GM12891 (cell line): ENCODE results near the gene OR10D3. TPM values are rescaled to one million over a fixed set of nuclear protein-coding genes. Genes with fewer than 3 reads are reported as not detected.
"Not testable (repeated sequence)": the region's sequence is repeated elsewhere in the genome, so short reads cannot be mapped to it uniquely, and the experiment has no call there.

ENCODE experiments used
- DNase-seq: peaks from one replicate; pipeline ENCODE4 v3.0.0; 2011; ENCODE audit warnings: low spot score; ENCODE audit not compliant: insufficient read length
- FAIRE-seq: peaks from 2 replicates; lab custom pipeline; 2011; peaks lifted over from hg19 to GRCh38; lab: Jason Lieb, UNC
- PAX5 ChIP-seq: IDR thresholded peaks from 2 replicates; pipeline ENCODE4 v1.6.1; 2011; ENCODE audit warnings: low read length, moderate library complexity, mild to moderate bottlenecking; ENCODE audit not compliant: insufficient read depth, severe bottlenecking
- POLR2A ChIP-seq: IDR thresholded peaks from 2 replicates; pipeline ENCODE4 v1.6.1; 2011; ENCODE audit warnings: low read depth, low read length, control low read depth
- POLR2AphosphoS5 ChIP-seq: IDR thresholded peaks from 2 replicates; pipeline ENCODE4 v1.6.1; 2011; ENCODE audit warnings: low read depth, low read length, control low read depth
- POU2F2 ChIP-seq: IDR thresholded peaks from 2 replicates; pipeline ENCODE4 v1.6.1; 2011; ENCODE audit warnings: low read depth, mild to moderate bottlenecking, control low read depth, low read length, moderate library complexity
- SPI1 ChIP-seq: IDR thresholded peaks from 2 replicates; pipeline ENCODE4 v1.6.1; 2011; ENCODE audit warnings: low read depth, low read length, control low read depth
- TAF1 ChIP-seq: IDR thresholded peaks from 2 replicates; pipeline ENCODE4 v1.6.1; 2011; ENCODE audit warnings: low read depth, low read length, control low read depth
- polyA plus RNA-seq: library from polyadenylated mRNA; unstranded; fragments of >200 nt; gene quantifications from one replicate; pipeline ENCODE4 v1.2.1, GENCODE V29; 2012; ENCODE audit warnings: low read depth, missing spikeins, inconsistent platforms; ENCODE audit not compliant: missing spikeins

Gene OR10D3, protein sequence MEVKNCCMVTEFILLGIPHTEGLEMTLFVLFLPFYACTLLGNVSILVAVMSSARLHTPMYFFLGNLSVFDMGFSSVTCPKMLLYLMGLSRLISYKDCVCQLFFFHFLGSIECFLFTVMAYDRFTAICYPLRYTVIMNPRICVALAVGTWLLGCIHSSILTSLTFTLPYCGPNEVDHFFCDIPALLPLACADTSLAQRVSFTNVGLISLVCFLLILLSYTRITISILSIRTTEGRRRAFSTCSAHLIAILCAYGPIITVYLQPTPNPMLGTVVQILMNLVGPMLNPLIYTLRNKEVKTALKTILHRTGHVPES
- polyA plus RNA-seq = not detected

DNA sequence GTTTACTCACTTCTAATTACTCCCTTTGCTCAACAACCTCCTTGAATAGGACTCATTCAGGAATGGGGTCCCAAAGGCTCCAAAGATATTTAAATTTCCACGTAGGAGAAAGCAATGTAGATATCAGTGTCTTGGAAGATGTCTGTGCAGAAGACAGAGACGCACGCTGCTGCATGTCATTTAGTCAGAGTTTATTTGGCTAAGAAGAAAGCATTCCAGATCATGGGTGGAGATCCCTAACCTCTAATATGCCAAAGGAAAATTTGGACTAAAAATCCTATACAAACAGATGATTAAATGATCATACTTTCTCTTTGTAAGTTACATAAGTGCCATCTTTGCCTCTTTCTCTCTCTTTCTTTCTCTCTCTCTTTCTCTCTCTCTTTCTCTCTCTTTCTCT lies at the start of gene OR10D3:
OR10D3 (plus strand) TSS at position 278 of the 400 bp plus-strand sequence. CDS start 1,925 bp downstream, outside the sequence.
- TF ChIP-seq POU2F2 (no peak), POLR2AphosphoS5 (no peak), TAF1 (no peak), POLR2A (no peak), SPI1 (no peak), PAX5 (no peak)
- FAIRE-seq = no peak
- DNase-seq = no peak

DNA sequence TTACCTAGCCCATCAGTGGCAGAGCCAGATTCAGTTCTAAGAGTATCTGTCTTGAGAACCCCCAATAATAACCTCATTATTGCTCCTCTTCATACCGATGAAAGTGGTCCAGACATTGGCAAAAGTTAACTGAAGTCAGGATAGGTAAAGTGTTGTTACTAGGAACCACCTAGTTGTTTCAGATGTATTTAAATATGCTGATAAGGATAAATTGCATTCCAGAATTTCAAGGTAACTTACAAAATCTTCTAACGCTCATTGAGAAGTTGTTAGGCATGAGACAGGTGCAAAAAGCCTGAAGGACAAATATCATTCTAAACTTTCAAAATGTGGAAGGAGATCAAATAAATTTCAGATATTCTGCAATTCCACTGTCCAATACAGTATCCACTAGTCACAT lies 40.1 kb upstream of the OR10D3 start:
- TF ChIP-seq SPI1 (no peak), POLR2AphosphoS5 (no peak)
- no peak for FAIRE-seq
- DNase-seq = no peak

DNA sequence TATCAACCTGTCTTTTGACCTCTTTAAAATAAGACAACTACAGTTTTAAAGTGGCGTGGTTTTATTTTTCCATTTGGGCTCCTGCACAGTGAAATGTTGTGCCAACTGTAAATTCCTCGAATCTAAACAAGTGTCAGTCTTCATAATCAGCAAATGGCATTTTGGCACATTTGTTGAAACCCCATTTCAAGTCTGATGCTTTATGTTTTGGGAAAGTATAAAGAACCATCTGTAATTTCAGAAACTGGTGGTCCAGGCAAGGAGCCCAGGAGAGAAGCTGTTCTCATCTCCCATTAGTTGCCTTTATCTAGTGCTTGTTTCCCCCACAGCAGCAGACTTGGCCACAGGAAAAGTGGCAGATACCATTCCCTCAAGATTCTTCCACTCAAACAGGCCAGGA lies 35.2 kb upstream of the OR10D3 start:
- TF ChIP-seq PAX5 = no peak
- TF ChIP-seq POLR2AphosphoS5 = no peak
- no peak for TF ChIP-seq POLR2A
- no peak for TF ChIP-seq SPI1
- TF ChIP-seq TAF1 = no peak
- TF ChIP-seq POU2F2 = no peak
- DNase-seq = no peak
- no peak for FAIRE-seq

DNA sequence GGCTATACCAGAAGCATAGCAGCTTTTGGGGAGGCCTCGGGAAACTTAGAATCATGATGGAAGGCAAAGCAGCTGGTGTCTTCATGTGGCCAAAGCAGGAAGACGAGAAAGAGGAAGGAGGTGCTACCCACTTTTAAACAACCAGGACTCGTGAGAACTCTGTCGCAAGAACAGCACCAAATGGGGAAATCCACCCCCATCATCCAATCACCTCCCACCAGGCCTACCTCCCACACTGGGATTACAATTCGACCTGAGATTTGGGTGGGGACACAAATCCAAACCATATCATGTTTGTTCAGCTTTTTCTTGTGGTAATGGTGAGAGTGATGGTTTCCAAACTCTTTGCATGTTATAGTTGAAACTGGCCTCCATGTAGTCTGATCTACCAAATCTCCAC lies 32.5 kb upstream of the OR10D3 start:
- FAIRE-seq (no peak), DNase-seq (no peak)
- TF ChIP-seq POLR2AphosphoS5 (no peak), SPI1 (no peak), TAF1 (no peak), POU2F2 (no peak), PAX5 (no peak), POLR2A (no peak)

DNA sequence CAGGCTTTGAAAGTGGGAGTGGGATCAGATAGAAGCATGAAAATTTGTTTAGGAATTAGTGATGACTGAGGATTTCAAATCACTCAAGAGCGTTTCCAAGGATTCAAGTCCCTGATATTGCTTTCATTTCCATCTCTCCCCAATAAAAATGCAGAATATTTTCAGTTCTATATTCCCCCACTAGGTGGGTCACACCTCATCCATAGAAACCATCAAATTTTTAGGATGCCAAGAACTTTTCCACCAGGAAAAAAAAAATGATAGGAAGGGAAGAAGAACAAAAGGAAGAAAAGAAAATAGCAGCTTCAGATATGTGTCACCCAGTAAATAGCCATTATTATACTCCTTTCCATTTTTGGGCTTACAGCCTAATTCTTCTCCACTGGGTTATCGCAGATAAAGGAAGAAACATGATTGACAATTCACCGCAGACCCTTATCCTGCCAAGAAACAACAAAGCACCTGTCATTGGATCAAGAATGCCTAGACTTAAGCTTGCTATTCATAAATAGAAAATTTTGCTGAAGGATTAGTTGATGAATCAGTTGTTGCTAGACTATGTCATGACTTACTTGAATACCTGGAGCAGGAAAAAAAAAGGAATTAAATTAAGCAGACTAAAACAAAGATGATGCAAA lies 30.3 kb upstream of the OR10D3 start:
- FAIRE-seq (no peak), DNase-seq (no peak)
- TF ChIP-seq POLR2AphosphoS5 (no peak), TAF1 (no peak), PAX5 (no peak), POLR2A (no peak), POU2F2 (no peak), SPI1 (no peak)

DNA sequence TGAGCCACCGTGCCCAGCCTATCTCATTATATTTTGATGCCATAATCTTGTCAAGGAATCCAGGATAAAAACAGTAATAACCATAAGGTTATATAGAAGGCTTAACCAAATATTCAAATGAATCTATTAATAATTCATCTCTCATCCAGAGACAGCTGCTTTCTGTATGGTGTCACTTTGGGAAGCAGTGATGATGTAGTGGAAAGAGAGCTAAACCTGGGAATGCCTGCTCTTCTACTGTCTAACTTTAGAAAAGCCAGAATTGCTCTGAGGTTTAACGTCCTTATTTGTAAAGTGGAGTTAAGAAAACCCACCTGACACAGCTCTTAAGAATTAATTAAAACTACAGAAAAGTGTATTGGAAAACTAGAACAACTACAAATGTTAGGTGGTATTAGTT lies 29.3 kb upstream of the OR10D3 start:
- DNase-seq = no peak
- TF ChIP-seq POLR2AphosphoS5 = no peak
- TF ChIP-seq TAF1 = no peak
- no peak for TF ChIP-seq PAX5
- no peak for TF ChIP-seq POU2F2
- no peak for TF ChIP-seq POLR2A
- FAIRE-seq = no peak

DNA sequence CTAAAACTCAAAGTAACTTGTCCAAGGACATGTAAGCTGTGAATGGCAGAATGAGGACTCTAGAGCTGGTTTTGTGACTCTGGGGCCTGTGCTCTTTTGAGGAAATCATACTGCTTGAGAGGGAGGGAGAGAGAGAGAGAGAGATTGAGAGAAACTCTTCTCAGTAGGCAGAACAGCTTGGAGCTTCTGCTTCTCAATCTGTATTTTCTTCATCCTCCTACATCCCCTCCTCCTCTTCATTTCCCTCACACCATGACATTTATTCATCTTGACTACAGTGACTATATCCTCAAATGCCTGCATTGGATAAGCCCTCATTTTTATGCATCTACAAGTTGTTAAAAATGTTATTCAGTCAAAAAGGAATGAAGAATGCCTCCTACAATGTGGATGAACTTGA lies 23.7 kb upstream of the OR10D3 start:
- no peak for DNase-seq
- TF ChIP-seq POLR2AphosphoS5 (no peak), POU2F2 (no peak), POLR2A (no peak), TAF1 (no peak), PAX5 (no peak), SPI1 (no peak)
- no peak for FAIRE-seq

DNA sequence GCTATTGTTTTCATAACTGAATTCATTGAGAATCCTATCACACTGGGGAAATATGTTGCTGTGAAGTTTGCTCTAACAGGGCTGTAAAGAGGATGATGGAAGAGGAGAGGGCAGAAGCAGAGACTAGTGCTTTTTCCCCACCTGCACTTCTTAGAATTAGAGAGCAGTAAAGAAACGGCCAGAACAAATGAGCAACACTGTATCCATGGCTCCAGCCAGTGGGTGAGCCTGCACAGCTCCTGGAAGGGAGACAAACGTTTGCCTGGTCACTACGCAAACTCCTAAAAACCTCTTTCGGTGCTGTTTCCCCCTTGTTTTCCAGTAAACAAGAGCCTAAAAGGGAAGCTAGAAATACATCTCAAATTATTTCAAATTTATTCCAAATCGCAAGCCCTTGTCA lies 22.2 kb upstream of the OR10D3 start:
- TF ChIP-seq SPI1 (no peak), POU2F2 (no peak)
- no peak for DNase-seq
- no peak for FAIRE-seq

DNA sequence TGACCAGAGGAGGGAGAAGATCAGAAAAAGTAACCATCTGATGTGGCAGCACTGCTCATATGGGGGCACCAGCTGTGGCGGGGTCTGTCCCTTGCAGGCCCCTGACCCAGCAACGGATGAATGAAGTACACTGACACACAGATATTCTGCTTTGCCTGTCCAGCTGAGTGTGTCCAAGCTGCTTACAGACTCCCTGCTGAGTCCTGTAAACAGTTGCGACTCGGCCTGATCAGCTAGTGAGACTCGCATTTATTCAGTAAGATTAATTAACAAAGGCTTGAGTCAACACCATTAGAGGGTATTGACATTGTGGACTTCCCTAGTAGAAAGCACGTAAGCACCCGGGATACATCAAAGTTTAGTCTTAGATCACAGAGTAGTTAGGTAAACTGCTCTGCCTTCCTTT lies 15.3 kb upstream of the OR10D3 start:
- TF ChIP-seq PAX5 (no peak), POLR2AphosphoS5 (no peak), TAF1 (no peak), POLR2A (no peak), POU2F2 (no peak)
- DNase-seq (no peak), FAIRE-seq (no peak)

DNA sequence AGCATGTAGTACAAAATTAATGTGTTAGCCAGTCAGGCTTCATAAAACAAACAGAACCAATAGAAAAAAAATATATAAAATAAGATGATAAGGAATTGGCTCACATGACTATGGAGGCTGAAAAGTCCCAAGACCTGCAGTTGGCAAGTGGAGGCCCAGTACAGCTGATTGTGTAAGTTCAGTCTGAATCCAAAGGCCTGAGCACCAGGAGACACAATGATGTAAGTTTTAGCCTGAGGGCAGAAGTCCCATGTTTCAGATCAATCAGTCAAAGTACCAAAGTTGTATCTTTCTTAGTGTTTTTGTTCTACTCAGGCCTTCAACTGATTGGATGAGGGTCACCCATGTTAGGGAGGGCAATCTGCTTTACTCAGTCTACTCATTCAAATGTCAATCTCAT lies 14.3 kb upstream of the OR10D3 start:
- DNase-seq (no peak), FAIRE-seq (no peak)
- no peak for TF ChIP-seq TAF1
- TF ChIP-seq POU2F2 = no peak
- TF ChIP-seq POLR2AphosphoS5 = no peak
- no peak for TF ChIP-seq SPI1
- no peak for TF ChIP-seq PAX5
- TF ChIP-seq POLR2A = no peak

DNA sequence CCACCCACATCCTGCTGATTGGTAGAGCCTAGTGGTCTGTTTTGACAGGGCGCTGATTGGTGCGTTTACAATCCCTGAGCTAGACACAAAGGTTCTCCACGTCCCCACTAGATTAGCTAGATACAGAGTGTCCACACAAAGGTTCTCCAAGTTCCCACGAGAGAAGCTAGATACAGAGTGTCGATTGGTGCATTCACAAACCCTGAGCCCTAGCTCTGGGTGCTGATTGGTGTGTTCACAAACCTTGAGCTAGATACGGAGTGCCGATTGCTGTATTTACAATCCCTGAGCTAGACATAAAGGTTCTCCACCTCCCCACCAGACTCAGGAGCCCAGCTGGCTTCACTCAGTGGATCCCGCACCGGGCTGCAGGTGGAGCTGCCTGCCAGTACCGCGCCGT lies 12.8 kb upstream of the OR10D3 start:
- FAIRE-seq, DNase-seq: not testable (repeated sequence)
